ENCODE results near the gene MIOX. TPM values are rescaled to one million over a fixed set of nuclear protein-coding genes. Genes with fewer than 3 reads are reported as not detected.

Gene MIOX
- total RNA-seq, 1 donor from 2014 or later, result not detected

DNA sequence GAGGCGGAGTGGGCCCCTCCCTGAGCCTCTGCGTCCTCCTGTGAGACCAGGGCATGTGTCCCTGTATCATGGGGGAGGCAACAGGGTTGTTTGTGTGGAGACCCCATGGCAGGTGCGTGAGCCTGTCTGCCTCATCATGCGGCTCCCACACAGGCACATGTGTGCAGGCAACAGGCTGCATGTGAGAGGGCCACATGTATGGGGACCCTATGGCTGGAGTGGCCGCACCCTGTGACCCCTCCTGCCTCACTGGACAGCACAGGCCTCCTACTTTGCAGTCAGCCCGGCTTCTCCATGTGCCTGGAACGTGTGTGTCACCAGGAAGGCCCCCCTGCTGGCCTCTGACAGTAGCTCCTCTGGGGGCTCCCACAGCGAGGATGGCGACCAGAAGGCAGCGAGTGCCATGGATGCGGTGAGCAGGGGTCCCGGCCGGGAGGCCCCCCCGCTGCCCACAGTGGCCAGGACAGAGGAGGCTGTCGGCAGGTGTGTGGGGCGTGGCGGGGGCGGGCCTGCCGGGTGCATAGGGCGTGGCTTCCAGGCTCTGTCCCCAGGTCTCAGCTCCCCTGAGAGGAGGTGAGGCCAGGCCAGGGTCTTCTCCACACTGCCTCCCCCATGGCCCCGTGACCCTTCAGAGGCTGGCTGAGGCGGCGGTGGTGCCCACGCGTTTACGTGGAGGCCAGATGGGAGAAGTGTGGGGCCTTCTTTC is 46.0 kb upstream of the MIOX start:
- Histone ChIP-seq H3K4me1 (peaks cover 5% of the 10 kb centered on the region), H3K9me3 (replicated peaks) (no peaks in the 10 kb centered on the region), H3K4me3 (no peak overlapping the region), H3K27me3 (ENCODE audit: low read depth) (no peaks in the 10 kb centered on the region), H3K36me3 (peaks cover 81% of the 10 kb centered on the region), H3K27ac (replicated peaks) (no peak overlapping the region)
- no peak for DNase-seq
- intact Hi-C loops (cut with micrococcal nuclease), result no loop called here
- TF ChIP-seq, protein P1, sequence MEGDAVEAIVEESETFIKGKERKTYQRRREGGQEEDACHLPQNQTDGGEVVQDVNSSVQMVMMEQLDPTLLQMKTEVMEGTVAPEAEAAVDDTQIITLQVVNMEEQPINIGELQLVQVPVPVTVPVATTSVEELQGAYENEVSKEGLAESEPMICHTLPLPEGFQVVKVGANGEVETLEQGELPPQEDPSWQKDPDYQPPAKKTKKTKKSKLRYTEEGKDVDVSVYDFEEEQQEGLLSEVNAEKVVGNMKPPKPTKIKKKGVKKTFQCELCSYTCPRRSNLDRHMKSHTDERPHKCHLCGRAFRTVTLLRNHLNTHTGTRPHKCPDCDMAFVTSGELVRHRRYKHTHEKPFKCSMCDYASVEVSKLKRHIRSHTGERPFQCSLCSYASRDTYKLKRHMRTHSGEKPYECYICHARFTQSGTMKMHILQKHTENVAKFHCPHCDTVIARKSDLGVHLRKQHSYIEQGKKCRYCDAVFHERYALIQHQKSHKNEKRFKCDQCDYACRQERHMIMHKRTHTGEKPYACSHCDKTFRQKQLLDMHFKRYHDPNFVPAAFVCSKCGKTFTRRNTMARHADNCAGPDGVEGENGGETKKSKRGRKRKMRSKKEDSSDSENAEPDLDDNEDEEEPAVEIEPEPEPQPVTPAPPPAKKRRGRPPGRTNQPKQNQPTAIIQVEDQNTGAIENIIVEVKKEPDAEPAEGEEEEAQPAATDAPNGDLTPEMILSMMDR (IDR thresholded peaks at IDR 0.05; ENCODE audit: borderline replicate concordance), result no peak

DNA sequence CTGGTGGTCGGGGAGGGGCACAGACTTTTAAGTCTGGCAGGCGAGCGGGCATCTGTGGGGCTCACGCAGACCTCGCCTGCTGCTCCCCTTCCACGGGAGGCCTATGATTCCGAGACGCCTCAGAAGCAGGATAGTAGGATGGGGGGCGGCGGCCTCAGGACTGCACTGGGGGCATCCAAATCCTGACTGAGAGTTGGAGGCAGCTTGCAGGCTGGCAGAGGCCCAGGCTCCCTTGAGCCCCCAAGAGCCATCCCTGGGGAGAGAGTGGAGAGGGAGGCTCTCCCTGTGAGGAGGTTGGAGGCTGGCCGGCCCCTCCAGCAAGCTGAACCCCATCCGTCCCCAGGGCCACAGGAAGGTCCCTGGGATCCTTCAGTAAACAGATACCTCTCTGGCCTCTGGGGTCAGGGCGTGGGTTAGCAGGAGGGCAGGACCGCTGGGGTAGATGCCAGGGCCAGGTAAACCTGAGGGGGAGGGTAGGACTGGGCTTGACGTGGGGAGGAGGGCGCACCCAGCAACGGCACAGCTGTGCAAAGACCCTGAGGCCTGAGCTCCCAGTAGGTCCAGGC is 45.1 kb upstream of the MIOX start:
- intact Hi-C loops (cut with micrococcal nuclease), result no loop called here

DNA sequence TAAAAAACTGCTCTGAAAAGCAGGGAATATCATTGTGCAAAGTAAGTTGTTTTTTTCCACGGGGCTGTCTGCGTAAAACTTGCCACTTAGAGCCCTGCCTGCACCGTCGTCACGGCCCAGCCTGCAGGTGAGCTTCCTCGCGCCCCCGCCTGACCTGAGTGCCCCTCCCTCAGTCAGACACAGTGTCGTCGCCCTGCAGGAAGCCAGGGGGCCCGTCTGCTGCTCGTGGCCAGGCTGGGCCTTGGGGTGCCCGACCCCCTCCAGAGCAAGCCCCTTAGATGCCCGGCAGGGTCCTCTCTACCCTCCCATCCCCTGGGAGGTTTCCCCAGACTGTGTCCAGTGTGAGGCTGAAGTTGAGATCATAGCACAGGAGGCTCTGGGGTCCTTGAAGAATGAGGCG is 43.5 kb upstream of the MIOX start:
- Histone ChIP-seq H3K27ac (replicated peaks) (no peak overlapping the region), H3K4me1 (peaks cover 5% of the 10 kb centered on the region), H3K4me3 (no peak overlapping the region), H3K36me3 (peaks cover 82% of the 10 kb centered on the region), H3K27me3 (ENCODE audit: low read depth) (no peaks in the 10 kb centered on the region), H3K9me3 (replicated peaks) (no peaks in the 10 kb centered on the region)
- TF ChIP-seq, protein P1 (IDR thresholded peaks at IDR 0.05; ENCODE audit: borderline replicate concordance), result no peak
- no peak for DNase-seq
- intact Hi-C loops (cut with micrococcal nuclease), result no loop called here

More for the DNA sequence above, 45.1 kb upstream of the MIOX start:
- Histone ChIP-seq H3K27ac (replicated peaks) (no peak overlapping the region), H3K9me3 (replicated peaks) (no peaks in the 10 kb centered on the region), H3K4me3 (no peak overlapping the region), H3K4me1 (peaks cover 5% of the 10 kb centered on the region), H3K36me3 (peaks cover 80% of the 10 kb centered on the region), H3K27me3 (ENCODE audit: low read depth) (no peaks in the 10 kb centered on the region)
- DNase-seq, result no peak
- TF ChIP-seq, protein P1 (IDR thresholded peaks at IDR 0.05; ENCODE audit: borderline replicate concordance), result no peak

DNA sequence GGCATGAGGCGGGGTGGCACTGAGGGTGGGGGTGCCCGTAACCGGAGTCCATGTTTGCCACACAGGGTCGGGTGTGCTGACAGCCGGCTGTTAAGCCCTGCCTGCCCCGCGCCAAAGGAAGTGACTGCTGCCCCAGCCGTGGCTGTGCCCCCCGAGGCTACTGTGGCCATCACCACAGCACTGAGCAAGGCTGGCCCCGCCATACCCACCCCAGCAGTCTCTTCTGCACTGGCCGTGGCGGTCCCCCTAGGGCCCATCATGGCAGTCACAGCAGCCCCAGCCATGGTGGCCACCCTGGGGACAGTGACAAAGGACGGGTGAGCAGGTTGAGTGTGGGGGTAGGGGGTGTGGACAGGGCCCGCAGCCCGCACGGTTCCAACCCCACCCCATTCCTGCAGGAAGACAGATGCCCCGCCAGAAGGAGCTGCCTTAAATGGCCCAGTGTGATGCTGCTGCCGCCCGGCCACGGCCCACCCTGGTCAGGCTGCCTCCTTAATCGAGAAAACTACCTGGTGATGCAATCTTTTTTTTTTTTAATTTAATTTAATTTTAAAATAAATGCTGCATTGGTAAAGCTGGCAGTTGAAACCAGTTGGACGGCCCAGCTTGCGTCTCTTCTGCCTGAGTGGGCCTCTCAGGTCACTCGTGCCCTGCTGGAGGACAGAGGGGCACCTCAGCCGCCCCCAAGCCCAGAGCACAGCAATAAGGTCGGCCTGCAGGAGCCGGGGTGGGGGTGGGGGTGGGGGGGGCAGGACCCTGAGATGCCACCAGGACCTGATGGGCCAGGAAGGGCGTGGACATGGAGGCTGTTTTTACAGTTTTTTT is 42.6 kb upstream of the MIOX start:
- intact Hi-C loops (cut with micrococcal nuclease), result no loop called here
- Histone ChIP-seq H3K36me3 (peaks cover 81% of the 10 kb centered on the region), H3K27me3 (ENCODE audit: low read depth) (no peaks in the 10 kb centered on the region), H3K4me1 (peaks cover 5% of the 10 kb centered on the region), H3K9me3 (replicated peaks) (no peaks in the 10 kb centered on the region), H3K27ac (replicated peaks) (no peak overlapping the region), H3K4me3 (no peak overlapping the region)
- TF ChIP-seq, protein P1 (IDR thresholded peaks at IDR 0.05; ENCODE audit: borderline replicate concordance), result no peak
- DNase-seq, result no peak

DNA sequence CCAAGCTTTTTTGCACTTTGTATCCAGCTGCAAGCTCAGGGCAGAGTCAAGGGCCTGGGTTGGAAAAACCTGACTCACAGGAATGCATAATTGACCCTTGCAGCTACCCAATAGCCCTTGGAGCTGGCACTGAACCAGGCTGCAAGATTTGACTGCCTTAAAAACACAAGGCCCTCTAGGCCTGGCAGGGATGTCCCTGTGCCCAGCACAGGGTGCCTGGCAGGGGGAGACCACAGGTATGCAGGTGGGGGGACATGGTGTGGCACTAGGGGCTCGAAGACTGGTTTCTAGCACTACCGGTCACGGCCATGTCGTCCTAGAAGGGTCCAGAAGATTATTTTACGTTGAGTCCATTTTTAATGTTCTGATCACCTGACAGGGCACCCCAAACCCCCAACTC is 42.0 kb upstream of the MIOX start:
- no peaks in the 10 kb centered on the region for H3K27me3 ChIP-seq (ENCODE audit: low read depth)
- DNase-seq, result no peak
- intact Hi-C loops (cut with micrococcal nuclease), result no loop called here
- peaks cover 5% of the 10 kb centered on the region for H3K4me1 ChIP-seq
- no peak overlapping the region for H3K4me3 ChIP-seq
- peaks cover 76% of the 10 kb centered on the region for H3K36me3 ChIP-seq
- no peak overlapping the region for H3K27ac ChIP-seq (replicated peaks)
- no peaks in the 10 kb centered on the region for H3K9me3 ChIP-seq (replicated peaks)
- TF ChIP-seq, protein P1 (IDR thresholded peaks at IDR 0.05; ENCODE audit: borderline replicate concordance), result no peak

All from left ventricle myocardium inferior (tissue), 1 donor.